Panc1 (cell line): ENCODE measurements around the gene UGGT2. TPM values are rescaled to one million over a fixed set of nuclear protein-coding genes. Genes with fewer than 3 reads are reported as not detected.

Source experiments
- ATAC-seq: fragments of 200-7000 bp; cut with Tn5 transposase; 2 replicates; pipeline ENCODE4 v1.9.1; 2020; ENCODE audit warnings: mild to moderate bottlenecking, moderate library complexity
- BruUV-seq: library from RNA; stranded (reverse); fragments of 400-500 nt; replicated peaks from 2 replicates; lab custom pipeline; 2021; lab: Mats Ljungman, UMichigan
- CTCF ChIA-PET: fragments of 300-600 bp; sonication (Branson Sonifier 250); formaldehyde crosslinking; loops from one replicate; lab custom pipeline; 2022; ENCODE audit warnings: antibody characterized with exemption; lab: Charles Lee
- POLR2A ChIA-PET: fragments of 300-600 bp; sonication (Branson Sonifier 250); formaldehyde crosslinking; loops from one replicate; lab custom pipeline; 2022; ENCODE audit warnings: antibody characterized with exemption; lab: Charles Lee
- DNase-seq: peaks from one replicate; pipeline ENCODE4 v3.0.0-alpha.2; 2010; ENCODE audit warnings: low read depth, low spot score
- H3K27ac ChIP-seq: 2 replicates; pipeline ENCODE4 v1.5.1; 2011; ENCODE audit warnings: mild to moderate bottlenecking, low read length, inconsistent platforms
- H3K27me3 ChIP-seq: fragments of 200-500 bp; sonication (Bioruptor generic); 2 replicates; pipeline ENCODE4 v1.6.0; 2014; ENCODE audit warnings: low read length, inconsistent platforms; ENCODE audit not compliant: control insufficient read depth, insufficient read depth
- H3K36me3 ChIP-seq: fragments of 200-500 bp; sonication (Bioruptor generic); 2 replicates; pipeline ENCODE4 v1.5.1; 2014; ENCODE audit warnings: inconsistent platforms, mild to moderate bottlenecking, low read length, moderate library complexity; ENCODE audit not compliant: control insufficient read depth, insufficient read depth
- H3K4me1 ChIP-seq: 2 replicates; pipeline ENCODE4 v1.5.1; 2011; ENCODE audit warnings: inconsistent platforms, mild to moderate bottlenecking, low read length, moderate library complexity; ENCODE audit not compliant: control insufficient read depth, insufficient read depth
- H3K4me3 ChIP-seq, 2 experiments: 2 replicates each; pipeline ENCODE4 v1.5.1; 2011 to 2012; ENCODE audit warnings: low read depth in 2 of 2, low read length in 2 of 2, mild to moderate bottlenecking in 2 of 2, inconsistent platforms in 1 of 2, moderate library complexity in 1 of 2
- H3K9me3 ChIP-seq: fragments of 200-500 bp; sonication (Bioruptor generic); 2 replicates; pipeline ENCODE4 v1.5.1; 2014; ENCODE audit warnings: low read depth, mild to moderate bottlenecking, inconsistent platforms, low read length, moderate library complexity; ENCODE audit not compliant: control insufficient read depth, insufficient read depth
- POLR2AphosphoS5 ChIP-seq: IDR thresholded peaks from 2 replicates; pipeline ENCODE4 v1.6.1; 2012; ENCODE audit warnings: mild to moderate bottlenecking, low read depth, low read length, moderate library complexity
- SIN3A ChIP-seq: IDR thresholded peaks from 2 replicates; pipeline ENCODE4 v1.6.1; 2012; ENCODE audit warnings: low read depth, mild to moderate bottlenecking, low read length, moderate library complexity, borderline replicate concordance; ENCODE audit not compliant: insufficient read depth
- TCF7L2 ChIP-seq: IDR thresholded peaks from 2 replicates; pipeline ENCODE4 v1.6.1; 2011; ENCODE audit warnings: mild to moderate bottlenecking, low read depth, low read length, inconsistent platforms
- in situ Hi-C: cut with HindIII; loops from 2 replicates; pipeline ENCODE4 v1.10.0; 2016; ENCODE audit warnings: low sequenced_read_pairs, low pct_unique_long_range_greater_than_20kb
- intact Hi-C: fragments of 100-400 bp; cut with micrococcal nuclease; formaldehyde crosslinking; loops from one replicate; pipeline ENCODE4 v1.10.0; 2022; ENCODE audit not compliant: unreplicated experiment
- total RNA-seq: library from RNA; stranded (reverse); gene quantifications from one replicate; pipeline ENCODE4 v1.2.1, GENCODE V29; 2021; ENCODE audit not compliant: unreplicated experiment
- TF ChIP-seq, protein P1 (sequence below), 2 experiments: IDR thresholded peaks; 2 replicates each; pipeline ENCODE4 v1.6.1; 2011 to 2012; ENCODE audit warnings: low read depth in 2 of 2, control low read depth in 1 of 2, low read length in 1 of 2, mild to moderate bottlenecking in 1 of 2, moderate library complexity in 1 of 2; ENCODE audit not compliant: insufficient read depth in 1 of 2
- TF ChIP-seq, protein P2 (sequence below): fragments of 450-650 bp; IDR thresholded peaks from 2 replicates; pipeline ENCODE4 v1.5.1; 2017; ENCODE audit warnings: mild to moderate bottlenecking

UGGT2 gene
- total RNA-seq, 1 experiment from 2014 or later = 22.9 TPM

DNA sequence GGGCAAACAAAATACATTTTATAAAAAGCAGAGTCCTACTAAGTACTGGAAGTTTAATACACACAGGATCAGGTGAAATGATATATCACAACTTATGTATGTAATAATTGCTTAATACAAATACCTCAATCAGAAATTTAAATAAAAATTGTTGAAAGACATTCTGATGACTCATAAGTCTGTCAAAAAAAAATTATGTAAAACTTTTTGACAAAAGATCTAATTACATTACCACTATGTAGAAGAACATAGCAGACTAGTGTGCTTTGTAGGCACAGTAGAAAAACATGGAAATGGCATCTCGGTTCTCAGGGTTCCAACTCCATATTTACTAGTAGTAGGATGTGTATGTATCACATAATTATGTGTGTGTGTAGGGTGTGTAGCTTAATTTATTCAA lies 220.1 kb downstream of the UGGT2 start:
- in situ Hi-C loops = no loop called here
- no peak for ATAC-seq
- Histone ChIP-seq H3K4me1 (no peaks in the 10 kb centered on the region), H3K4me3 (no peak overlapping the region), H3K9me3 (no peaks in the 10 kb centered on the region), H3K27ac (no peak overlapping the region), H3K36me3 (no peaks in the 10 kb centered on the region), H3K27me3 (no peaks in the 10 kb centered on the region)
- no peak for TF ChIP-seq POLR2AphosphoS5
- TF ChIP-seq TCF7L2 = no peak
- TF ChIP-seq, protein P1, sequence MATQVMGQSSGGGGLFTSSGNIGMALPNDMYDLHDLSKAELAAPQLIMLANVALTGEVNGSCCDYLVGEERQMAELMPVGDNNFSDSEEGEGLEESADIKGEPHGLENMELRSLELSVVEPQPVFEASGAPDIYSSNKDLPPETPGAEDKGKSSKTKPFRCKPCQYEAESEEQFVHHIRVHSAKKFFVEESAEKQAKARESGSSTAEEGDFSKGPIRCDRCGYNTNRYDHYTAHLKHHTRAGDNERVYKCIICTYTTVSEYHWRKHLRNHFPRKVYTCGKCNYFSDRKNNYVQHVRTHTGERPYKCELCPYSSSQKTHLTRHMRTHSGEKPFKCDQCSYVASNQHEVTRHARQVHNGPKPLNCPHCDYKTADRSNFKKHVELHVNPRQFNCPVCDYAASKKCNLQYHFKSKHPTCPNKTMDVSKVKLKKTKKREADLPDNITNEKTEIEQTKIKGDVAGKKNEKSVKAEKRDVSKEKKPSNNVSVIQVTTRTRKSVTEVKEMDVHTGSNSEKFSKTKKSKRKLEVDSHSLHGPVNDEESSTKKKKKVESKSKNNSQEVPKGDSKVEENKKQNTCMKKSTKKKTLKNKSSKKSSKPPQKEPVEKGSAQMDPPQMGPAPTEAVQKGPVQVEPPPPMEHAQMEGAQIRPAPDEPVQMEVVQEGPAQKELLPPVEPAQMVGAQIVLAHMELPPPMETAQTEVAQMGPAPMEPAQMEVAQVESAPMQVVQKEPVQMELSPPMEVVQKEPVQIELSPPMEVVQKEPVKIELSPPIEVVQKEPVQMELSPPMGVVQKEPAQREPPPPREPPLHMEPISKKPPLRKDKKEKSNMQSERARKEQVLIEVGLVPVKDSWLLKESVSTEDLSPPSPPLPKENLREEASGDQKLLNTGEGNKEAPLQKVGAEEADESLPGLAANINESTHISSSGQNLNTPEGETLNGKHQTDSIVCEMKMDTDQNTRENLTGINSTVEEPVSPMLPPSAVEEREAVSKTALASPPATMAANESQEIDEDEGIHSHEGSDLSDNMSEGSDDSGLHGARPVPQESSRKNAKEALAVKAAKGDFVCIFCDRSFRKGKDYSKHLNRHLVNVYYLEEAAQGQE (IDR thresholded peaks at IDR 0.05; ENCODE audit: insufficient read depth in 1 of 2, low read depth in 2 of 2, low read length in 1 of 2) = no peak
- TF ChIP-seq SIN3A = no peak
- intact Hi-C loops = loop anchor here (5.0 to 10.0 kb wide), 3 partner anchors 158 to 298 kb away; partner anchors contain the start of gene DNAJC3
- CTCF ChIA-PET = interaction anchor here (0.8 to 1.4 kb wide), 2 partner anchors 38 to 209 kb away, joined by 3 to 10 read pairs; no protein-coding TSS in a partner anchor
- no TSS peak for BruUV-seq
- no peak for DNase-seq
- POLR2A ChIA-PET = no interaction called here

GRCh38 chr13:95822303-95822702 lies 230.9 kb downstream of the UGGT2 start:
- in situ Hi-C loops = no loop called here
- TF ChIP-seq POLR2AphosphoS5 (no peak), SIN3A (no peak), TCF7L2 (no peak)
- TF ChIP-seq, protein P2, sequence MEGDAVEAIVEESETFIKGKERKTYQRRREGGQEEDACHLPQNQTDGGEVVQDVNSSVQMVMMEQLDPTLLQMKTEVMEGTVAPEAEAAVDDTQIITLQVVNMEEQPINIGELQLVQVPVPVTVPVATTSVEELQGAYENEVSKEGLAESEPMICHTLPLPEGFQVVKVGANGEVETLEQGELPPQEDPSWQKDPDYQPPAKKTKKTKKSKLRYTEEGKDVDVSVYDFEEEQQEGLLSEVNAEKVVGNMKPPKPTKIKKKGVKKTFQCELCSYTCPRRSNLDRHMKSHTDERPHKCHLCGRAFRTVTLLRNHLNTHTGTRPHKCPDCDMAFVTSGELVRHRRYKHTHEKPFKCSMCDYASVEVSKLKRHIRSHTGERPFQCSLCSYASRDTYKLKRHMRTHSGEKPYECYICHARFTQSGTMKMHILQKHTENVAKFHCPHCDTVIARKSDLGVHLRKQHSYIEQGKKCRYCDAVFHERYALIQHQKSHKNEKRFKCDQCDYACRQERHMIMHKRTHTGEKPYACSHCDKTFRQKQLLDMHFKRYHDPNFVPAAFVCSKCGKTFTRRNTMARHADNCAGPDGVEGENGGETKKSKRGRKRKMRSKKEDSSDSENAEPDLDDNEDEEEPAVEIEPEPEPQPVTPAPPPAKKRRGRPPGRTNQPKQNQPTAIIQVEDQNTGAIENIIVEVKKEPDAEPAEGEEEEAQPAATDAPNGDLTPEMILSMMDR = no peak
- TF ChIP-seq, protein P1 (IDR thresholded peaks at IDR 0.05; ENCODE audit: insufficient read depth in 1 of 2, low read depth in 2 of 2, low read length in 1 of 2) = no peak
- BruUV-seq = no TSS peak

More at GRCh38 chr13:95822303-95822702, 230.9 kb downstream of the UGGT2 start:
- intact Hi-C loops = no loop called here
- Histone ChIP-seq H3K27ac (no peak overlapping the region), H3K9me3 (no peaks in the 10 kb centered on the region), H3K4me1 (no peaks in the 10 kb centered on the region), H3K27me3 (no peaks in the 10 kb centered on the region), H3K36me3 (no peaks in the 10 kb centered on the region), H3K4me3 (no peak overlapping the region)
- DNase-seq = no peak
- ATAC-seq = no peak
- ChIA-PET POLR2A (no interaction called here), CTCF (no interaction called here)
